Measurements from ENCODE around the gene SPON1.
"Not testable (repeated sequence)": the region's sequence is repeated elsewhere in the genome, so short reads cannot be mapped to it uniquely, and the experiment has no call there.

Gene SPON1

DNA sequence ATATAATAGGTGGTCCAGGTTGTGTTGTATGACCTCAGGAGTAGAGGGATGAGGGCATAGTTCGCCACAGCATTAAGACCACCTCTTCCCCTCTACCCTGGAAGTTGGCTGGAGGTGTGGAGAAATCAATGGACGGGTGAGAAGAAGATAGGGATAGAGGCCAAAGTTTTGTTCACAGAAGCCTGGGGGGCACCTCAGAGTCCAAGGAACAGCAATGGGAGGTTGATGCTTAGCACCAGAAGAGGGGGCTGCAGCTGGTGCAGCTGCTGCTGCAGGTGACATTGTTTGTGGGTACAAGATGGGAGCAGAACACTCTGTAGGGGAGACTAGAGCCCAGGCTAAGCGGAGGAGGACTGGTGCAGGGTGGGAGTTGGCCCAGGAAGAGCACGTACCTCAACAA is 31.2 kb upstream of the SPON1 start:
- no peak for TF ChIP-seq CTCF (IDR thresholded peaks at IDR 0.05; ENCODE audit: insufficient read depth, low read depth, low read length, missing control alignments)
- H3K4me3 ChIP-seq (ENCODE audit: low read depth, low read length) = no peak overlapping the region
- DNase-seq (ENCODE audit: low read depth) = no peak

GRCh38 chr11:13937154-13937553 is 25.4 kb upstream of the SPON1 start:
- H3K4me3 ChIP-seq (ENCODE audit: low read depth, low read length) = not testable (repeated sequence)

GRCh38 chr11:13938829-13939228 is 23.7 kb upstream of the SPON1 start:
- DNase-seq (ENCODE audit: low read depth); H3K4me3 ChIP-seq (ENCODE audit: low read depth, low read length): not testable (repeated sequence)

More at GRCh38 chr11:13937154-13937553, 25.4 kb upstream of the SPON1 start:
- DNase-seq (ENCODE audit: low read depth) = not testable (repeated sequence)

GRCh38 chr11:13939961-13940906 is 22.3 kb upstream of the SPON1 start:
- H3K4me3 ChIP-seq (ENCODE audit: low read depth, low read length) = no peak overlapping the region
- no peak for DNase-seq (ENCODE audit: low read depth)
- TF ChIP-seq CTCF (IDR thresholded peaks at IDR 0.05; ENCODE audit: insufficient read depth, low read depth, low read length, missing control alignments) = no peak

DNA sequence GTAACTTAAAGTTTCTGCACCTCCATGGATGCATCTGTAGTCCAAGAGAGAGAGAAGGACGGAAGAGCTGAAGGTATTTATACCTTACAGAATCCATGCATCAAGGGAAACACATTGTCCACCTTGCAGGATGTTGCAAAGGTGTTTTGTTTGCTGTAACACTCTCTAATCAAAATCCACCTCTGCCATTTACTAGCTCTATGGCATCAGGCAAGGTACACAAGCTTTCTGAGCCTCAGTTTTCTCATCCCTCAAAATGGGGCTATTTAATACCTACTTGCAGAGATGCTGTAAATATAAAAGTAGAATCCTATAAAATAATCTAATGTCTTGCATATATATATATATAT is 21.6 kb upstream of the SPON1 start:
- no peak for DNase-seq (ENCODE audit: low read depth)
- no peak for TF ChIP-seq CTCF (IDR thresholded peaks at IDR 0.05; ENCODE audit: insufficient read depth, low read depth, low read length, missing control alignments)
- no peak overlapping the region for H3K4me3 ChIP-seq (ENCODE audit: low read depth, low read length)

- DNase-seq (ENCODE audit: low read depth) = no peak
- H3K4me3 ChIP-seq (ENCODE audit: low read depth, low read length) = no peak overlapping the region
- no peak for TF ChIP-seq CTCF (IDR thresholded peaks at IDR 0.05; ENCODE audit: insufficient read depth, low read depth, low read length, missing control alignments)
These were observed 20.7 kb upstream of the SPON1 start for GRCh38 chr11:13941775-13942174.

DNA sequence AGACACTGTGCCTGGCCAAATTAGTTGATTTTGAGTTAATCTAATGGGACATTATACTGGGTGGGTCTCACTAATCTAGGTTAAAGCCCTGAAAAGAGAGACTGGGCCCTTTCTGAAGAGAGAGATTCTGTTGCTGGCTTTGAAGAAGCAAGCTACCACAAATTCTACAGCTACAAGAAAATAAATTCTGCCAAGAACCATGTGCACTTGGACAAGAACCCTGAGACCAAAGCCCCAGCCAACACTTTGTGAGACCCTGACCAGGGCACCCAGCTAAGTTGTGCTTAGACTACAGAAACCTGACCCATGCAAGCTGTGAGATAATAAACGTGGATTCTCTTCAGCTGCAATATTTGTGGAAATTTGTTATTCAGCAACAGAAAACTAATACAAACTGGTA is 20.1 kb upstream of the SPON1 start:
- no peak for TF ChIP-seq CTCF (IDR thresholded peaks at IDR 0.05; ENCODE audit: insufficient read depth, low read depth, low read length, missing control alignments)
- no peak overlapping the region for H3K4me3 ChIP-seq (ENCODE audit: low read depth, low read length)
- DNase-seq (ENCODE audit: low read depth) = no peak

GRCh38 chr11:13942971-13943381 is 19.5 kb upstream of the SPON1 start:
- DNase-seq (ENCODE audit: low read depth) = no peak
- TF ChIP-seq CTCF (IDR thresholded peaks at IDR 0.05; ENCODE audit: insufficient read depth, low read depth, low read length, missing control alignments) = no peak
- no peak overlapping the region for H3K4me3 ChIP-seq (ENCODE audit: low read depth, low read length)

Data from GM12865 (cell line).